Kidney (tissue), 14 donors: Measurements from ENCODE around the gene CHST3. TPM values are rescaled to one million over a fixed set of nuclear protein-coding genes. Genes with fewer than 3 reads are reported as not detected.

Experiments used
- DNase-seq, 5 donors: peaks; one replicate each; pipeline ENCODE4 v3.0.0-alpha.2; 2013 to 2020
- FAIRE-seq: peaks from 2 replicates; lab custom pipeline; 2012; peaks lifted over from hg19 to GRCh38; lab: Jason Lieb, UNC
- H3K27ac ChIP-seq, 2 donors: one replicate each; pipeline ENCODE4 v1.7.0; 2013; ENCODE audit warnings: low read depth in 2 of 2, low read length in 2 of 2, inconsistent platforms in 1 of 2
- H3K27me3 ChIP-seq: one replicate; pipeline ENCODE4 v1.7.1; 2013; ENCODE audit warnings: low read length, inconsistent platforms; ENCODE audit not compliant: control insufficient read depth, insufficient read depth
- H3K36me3 ChIP-seq, 3 donors: one replicate each; pipeline versions ENCODE4 v1.7.0 to v1.7.1; 2013; ENCODE audit warnings: low read length in 3 of 3, control low read depth in 1 of 3, inconsistent platforms in 1 of 3; ENCODE audit not compliant: insufficient read depth in 3 of 3, control insufficient read depth in 2 of 3
- H3K4me1 ChIP-seq, 3 donors: one replicate each; pipeline versions ENCODE4 v1.7.0 to v1.7.1; 2013; ENCODE audit warnings: low read length in 3 of 3, inconsistent platforms in 1 of 3, low read depth in 1 of 3; ENCODE audit not compliant: control insufficient read depth in 2 of 3, insufficient read depth in 2 of 3
- H3K4me3 ChIP-seq, 3 donors: one replicate each; pipeline versions ENCODE4 v1.7.0 to v1.8.1; 2013; ENCODE audit warnings: low read length in 3 of 3, control low read depth in 1 of 3, inconsistent platforms in 1 of 3
- H3K9ac ChIP-seq, 3 donors: one replicate each; pipeline versions ENCODE4 v1.7.0 to v1.7.1; 2013; ENCODE audit warnings: low read length in 3 of 3, control low read depth in 1 of 3, inconsistent platforms in 1 of 3
- H3K9me3 ChIP-seq, 3 donors: one replicate each; pipeline versions ENCODE4 v1.7.0 to v1.7.1; 2013; ENCODE audit warnings: low read length in 3 of 3, control low read depth in 1 of 3, inconsistent platforms in 1 of 3; ENCODE audit not compliant: control insufficient read depth in 2 of 3, insufficient read depth in 1 of 3
- CTCF ChIP-seq: IDR thresholded peaks from 3 replicates; pipeline ENCODE4 v1.5.1; 2012; ENCODE audit warnings: mild to moderate bottlenecking, moderate library complexity, borderline replicate concordance; ENCODE audit not compliant: insufficient read depth; ENCODE audit errors: extremely low read depth
- intact Hi-C: fragments of 100-400 bp; cut with DNase I; formaldehyde crosslinking; loops from one replicate; pipeline ENCODE4 v1.11.1; 2022
- polyA plus RNA-seq: library from polyadenylated mRNA; stranded (reverse); fragments of 350-450 nt; fragmentation: Illumina TruSeq; extraction: RNeasy Lipid Tissue Mini Kit (QIAGEN cat#74804); gene quantifications from one replicate; pipeline ENCODE4 v1.2.3, GENCODE V29; 2014; ENCODE audit warnings: low read depth, low replicate concordance; ENCODE audit not compliant: insufficient read depth
- total RNA-seq: library from RNA; stranded (reverse); fragmentation: NEBNext Ultra II Directional; extraction: Animal tissue kit (Norgen Biotek cat#: 25700); gene quantifications from one replicate; pipeline ENCODE4 v1.2.1, GENCODE V29; 2021
- donor health status: control.
- donor health status: control.
- donor health status: control.
- donor health status: control.
- donor health status: control.
- donor health status: DM: yes; HTN: yes; CAD: no.
- donor health status: Normal renal cell carcinoma (clear cell type).

The CHST3 gene
- total and polyA plus RNA-seq, 2 donors from 2014 or later, result 9.1 to 31.5 TPM

DNA sequence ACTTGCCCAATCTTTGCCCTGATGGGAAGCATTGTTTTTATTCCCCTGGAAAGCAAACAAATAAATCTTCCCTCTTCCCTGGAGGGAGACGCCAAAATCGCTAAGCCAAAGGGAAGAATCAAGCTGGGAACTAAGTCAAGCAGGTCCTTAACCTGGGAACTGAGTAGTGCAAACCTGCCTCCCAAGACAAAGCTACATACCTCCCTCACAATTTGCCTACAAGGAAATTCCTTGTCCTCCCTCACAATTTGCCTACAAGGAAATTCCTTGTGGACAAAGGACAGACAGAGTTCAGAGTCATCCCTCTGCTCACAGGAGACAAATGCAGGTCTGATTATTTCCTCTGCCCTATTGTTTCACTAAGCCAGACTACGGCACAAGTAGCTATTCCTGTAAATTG, 73.6 kb downstream of the CHST3 start:
- Histone ChIP-seq H3K27me3 (no peaks in the 10 kb centered on the region), H3K9ac (no peak overlapping the region), H3K4me3 (no peak overlapping the region), H3K36me3 (no peaks in the 10 kb centered on the region), H3K27ac (no peak overlapping the region), H3K4me1 (peaks cover 0 to 5% (median 2%) of the 10 kb centered on the region in 3 donors), H3K9me3 (no peaks in the 10 kb centered on the region)
- intact Hi-C loops, result no loop called here
- no peak for TF ChIP-seq CTCF
- FAIRE-seq, result no peak
- peak in 1 of 5 donors; percentile 33 for DNase-seq

- no peak for FAIRE-seq
- no peak overlapping the region for H3K9ac ChIP-seq
- no peak for DNase-seq
- H3K27ac ChIP-seq, result no peak overlapping the region
- H3K4me3 ChIP-seq, result no peak overlapping the region
- peaks cover 0 to 9% (median 5%) of the 10 kb centered on the region in 3 donors for H3K4me1 ChIP-seq
- no peaks in the 10 kb centered on the region for H3K9me3 ChIP-seq
- H3K36me3 ChIP-seq, result no peaks in the 10 kb centered on the region
- H3K27me3 ChIP-seq, result no peaks in the 10 kb centered on the region
- intact Hi-C loops, result no loop called here
- TF ChIP-seq CTCF, result no peak
Measured at GRCh38 chr10:72038458-72039001, 74.3 kb downstream of the CHST3 start.

GRCh38 chr10:72039377-72039776, 75.2 kb downstream of the CHST3 start:
- H3K36me3 ChIP-seq, result no peaks in the 10 kb centered on the region
- no peak for TF ChIP-seq CTCF
- no peak overlapping the region for H3K27ac ChIP-seq
- no peak overlapping the region for H3K9ac ChIP-seq
- no peak overlapping the region for H3K4me3 ChIP-seq
- H3K9me3 ChIP-seq, result no peaks in the 10 kb centered on the region
- peaks cover 0 to 10% (median 5%) of the 10 kb centered on the region in 3 donors for H3K4me1 ChIP-seq
- intact Hi-C loops, result no loop called here
- no peaks in the 10 kb centered on the region for H3K27me3 ChIP-seq
- DNase-seq (no peak), FAIRE-seq (no peak)

- intact Hi-C loops, result loop anchor here (5.0 kb wide), 1 partner anchor 84 kb away; no protein-coding TSS in a partner anchor
- DNase-seq (no peak), FAIRE-seq (no peak)
- no peak for TF ChIP-seq CTCF
- H3K36me3 ChIP-seq, result no peaks in the 10 kb centered on the region
- no peak overlapping the region for H3K27ac ChIP-seq
- no peaks in the 10 kb centered on the region for H3K27me3 ChIP-seq
- H3K9ac ChIP-seq, result no peak overlapping the region
- no peaks in the 10 kb centered on the region for H3K9me3 ChIP-seq
- no peak overlapping the region for H3K4me3 ChIP-seq
- peaks cover 0 to 12% (median 5%) of the 10 kb centered on the region in 3 donors for H3K4me1 ChIP-seq
Measured at GRCh38 chr10:72041491-72041890, 77.3 kb downstream of the CHST3 start.
